ENCODE measurements around the gene CNNM1. TPM values are rescaled to one million over a fixed set of nuclear protein-coding genes. Genes with fewer than 3 reads are reported as not detected.

The CNNM1 gene
- total and polyA plus RNA-seq, 12 donors = 0.01 to 0.24 (median 0.10) TPM; not detected in 4

DNA sequence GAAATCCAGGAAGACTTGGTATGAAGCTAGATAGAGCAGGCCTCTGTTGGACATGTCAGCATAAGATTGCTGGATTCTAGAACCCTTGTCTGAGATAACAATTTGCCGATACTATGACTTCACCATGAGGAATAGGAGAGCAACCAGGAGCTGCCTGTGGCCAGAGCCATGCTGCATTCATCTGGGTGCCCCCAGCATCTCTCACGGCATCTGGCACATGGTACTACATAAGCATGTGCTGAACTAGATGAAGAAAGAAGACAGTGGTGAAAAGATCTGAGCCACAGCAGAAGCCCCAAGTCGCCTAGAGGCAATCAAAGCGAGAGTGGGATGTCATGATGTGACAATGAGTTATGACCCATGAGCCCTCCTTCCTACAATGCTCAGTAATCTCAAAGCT lies 81.7 kb downstream of the CNNM1 start:
- Histone ChIP-seq H3K36me3 (peaks cover 0 to 66% (median 9%) of the 10 kb centered on the region in 9 donors), H3K27me3 (no peaks in the 10 kb centered on the region), H3K4me3 (no peak overlapping the region), H3K9me3 (no peaks in the 10 kb centered on the region), H3K27ac (no peak overlapping the region), H3K4me1 (peaks cover 0 to 38% (median 22%) of the 10 kb centered on the region in 9 donors)
- WGBS, 2 donors = 51 to 70% methylated on average over 4 of the region's 4 CpGs
- DNase-seq = no peak
- intact Hi-C loops (cut with DNase I) = no loop called here
- TF ChIP-seq, protein P1, sequence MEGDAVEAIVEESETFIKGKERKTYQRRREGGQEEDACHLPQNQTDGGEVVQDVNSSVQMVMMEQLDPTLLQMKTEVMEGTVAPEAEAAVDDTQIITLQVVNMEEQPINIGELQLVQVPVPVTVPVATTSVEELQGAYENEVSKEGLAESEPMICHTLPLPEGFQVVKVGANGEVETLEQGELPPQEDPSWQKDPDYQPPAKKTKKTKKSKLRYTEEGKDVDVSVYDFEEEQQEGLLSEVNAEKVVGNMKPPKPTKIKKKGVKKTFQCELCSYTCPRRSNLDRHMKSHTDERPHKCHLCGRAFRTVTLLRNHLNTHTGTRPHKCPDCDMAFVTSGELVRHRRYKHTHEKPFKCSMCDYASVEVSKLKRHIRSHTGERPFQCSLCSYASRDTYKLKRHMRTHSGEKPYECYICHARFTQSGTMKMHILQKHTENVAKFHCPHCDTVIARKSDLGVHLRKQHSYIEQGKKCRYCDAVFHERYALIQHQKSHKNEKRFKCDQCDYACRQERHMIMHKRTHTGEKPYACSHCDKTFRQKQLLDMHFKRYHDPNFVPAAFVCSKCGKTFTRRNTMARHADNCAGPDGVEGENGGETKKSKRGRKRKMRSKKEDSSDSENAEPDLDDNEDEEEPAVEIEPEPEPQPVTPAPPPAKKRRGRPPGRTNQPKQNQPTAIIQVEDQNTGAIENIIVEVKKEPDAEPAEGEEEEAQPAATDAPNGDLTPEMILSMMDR (IDR thresholded peaks at IDR 0.05) = no peak
- ATAC-seq = peak in 4 of 8 donors; percentile 35 to 53 (median 46)

DNA sequence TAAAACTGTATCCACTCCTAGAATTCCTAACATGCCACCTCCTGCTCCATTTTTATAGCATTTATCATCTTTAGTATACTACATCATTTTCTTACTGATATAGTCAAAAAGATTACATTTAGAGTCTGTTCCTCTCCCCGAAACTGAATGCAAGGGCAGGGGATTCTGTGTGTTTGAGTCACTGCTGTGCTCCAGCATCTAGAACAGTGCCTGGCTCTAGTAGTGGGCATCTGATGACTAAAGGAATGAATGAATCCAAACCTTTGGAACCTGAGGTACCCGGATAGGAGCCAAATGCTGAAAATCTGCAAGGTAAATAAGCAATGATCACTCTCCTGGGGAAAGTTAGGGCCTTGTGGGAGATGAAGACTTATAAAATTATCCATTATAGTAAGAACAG lies 82.4 kb downstream of the CNNM1 start:
- DNase-seq (no peak), ATAC-seq (peak in 3 of 8 donors; percentile 8 to 49 (median 41))
- Histone ChIP-seq H3K27me3 (no peaks in the 10 kb centered on the region), H3K27ac (peak overlapping the region in 3 of 10 donors; percentile 23 to 37 (median 35)), H3K4me3 (no peak overlapping the region), H3K9me3 (peaks cover 0 to 3% (median 0%) of the 10 kb centered on the region in 11 donors), H3K4me1 (peaks cover 0 to 38% (median 22%) of the 10 kb centered on the region in 9 donors), H3K36me3 (peaks cover 0 to 66% (median 3%) of the 10 kb centered on the region in 9 donors)
- WGBS, 2 donors = 81 to 82% methylated on average over 2 of the region's 2 CpGs
- intact Hi-C loops (cut with DNase I) = no loop called here
- TF ChIP-seq, protein P1 (IDR thresholded peaks at IDR 0.05) = no peak

DNA sequence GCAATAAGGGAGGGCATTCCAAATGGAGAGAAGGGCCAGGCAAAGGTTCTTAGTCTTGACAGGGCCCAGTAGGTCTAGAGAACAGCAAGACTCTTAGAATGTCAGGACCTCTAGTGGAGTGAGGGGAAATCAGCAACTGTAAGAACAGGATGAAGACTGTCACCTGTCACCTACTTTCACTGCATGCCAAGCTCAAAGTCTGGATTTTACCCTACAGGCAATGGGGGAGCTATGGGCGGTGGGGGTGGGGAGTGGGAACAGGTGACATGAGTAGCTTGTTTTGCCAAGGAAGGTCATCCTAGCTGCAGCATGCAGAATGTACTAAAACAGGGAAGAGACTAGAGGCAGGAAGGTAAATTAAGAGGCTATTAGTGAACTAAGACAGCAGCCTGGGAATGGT lies 82.9 kb downstream of the CNNM1 start:
- peaks cover 0 to 63% (median 0%) of the 10 kb centered on the region in 9 donors for H3K36me3 ChIP-seq
- H3K27me3 ChIP-seq = no peaks in the 10 kb centered on the region
- intact Hi-C loops (cut with DNase I) = no loop called here
- H3K9me3 ChIP-seq = peaks cover 0 to 5% (median 0%) of the 10 kb centered on the region in 11 donors
- ATAC-seq (peak in 6 of 8 donors; percentile 23 to 84 (median 71)), DNase-seq (no peak)
- H3K27ac ChIP-seq = peak overlapping the region in 4 of 10 donors; percentile 1 to 45 (median 40)
- peaks cover 0 to 38% (median 22%) of the 10 kb centered on the region in 9 donors for H3K4me1 ChIP-seq
- TF ChIP-seq, protein P1 (IDR thresholded peaks at IDR 0.05) = peak in 1 of 9 donors; percentile 11
- H3K4me3 ChIP-seq = no peak overlapping the region
- WGBS, 2 donors = 71 to 72% methylated on average over 1 of the region's 1 CpG

DNA sequence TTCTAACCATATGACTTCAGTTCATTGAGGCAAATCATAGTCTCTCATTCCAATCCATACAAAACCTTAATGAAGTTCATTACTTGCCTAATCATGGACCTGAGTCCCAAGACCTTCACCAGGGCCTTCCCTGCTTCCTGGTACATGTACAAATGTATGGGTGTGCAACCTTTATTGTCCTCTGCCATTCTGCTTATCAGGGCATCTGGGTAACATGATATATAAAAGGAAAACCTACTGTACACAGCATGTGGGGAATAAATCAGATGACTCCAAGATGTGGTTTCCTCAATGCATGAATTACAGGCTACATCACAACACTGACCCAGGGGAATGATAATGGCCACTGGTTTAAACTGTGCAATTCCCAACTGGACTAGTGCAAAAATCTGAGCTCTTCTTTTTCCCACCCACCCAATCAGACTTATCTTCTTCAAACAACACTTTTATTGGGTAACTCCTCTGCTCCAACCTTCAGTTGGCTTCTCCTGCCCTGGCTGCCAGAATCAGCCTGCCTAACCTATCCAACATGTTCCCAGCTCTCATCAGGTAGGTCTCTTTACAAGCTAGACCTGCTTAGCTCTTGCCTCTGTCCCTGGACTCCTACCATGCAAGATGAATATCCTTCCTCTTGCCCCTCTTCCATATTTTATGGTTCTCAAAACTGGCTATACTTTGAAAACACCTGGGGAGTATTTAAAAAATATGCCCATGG lies 89.9 kb downstream of the CNNM1 start:
- DNase-seq = no peak
- peaks cover 0 to 5% (median 0%) of the 10 kb centered on the region in 11 donors for H3K9me3 ChIP-seq
- peaks cover 0 to 50% (median 19%) of the 10 kb centered on the region in 9 donors for H3K4me1 ChIP-seq
- ATAC-seq = peak in 2 of 8 donors; percentile 33 to 50
- H3K4me3 ChIP-seq = no peak overlapping the region
- H3K27ac ChIP-seq = no peak overlapping the region
- H3K27me3 ChIP-seq = no peaks in the 10 kb centered on the region
- intact Hi-C loops (cut with DNase I) = no loop called here
- TF ChIP-seq, protein P1 (IDR thresholded peaks at IDR 0.05) = no peak
- peaks cover 0 to 48% (median 24%) of the 10 kb centered on the region in 9 donors for H3K36me3 ChIP-seq
